Measurements from ENCODE around the gene ELP2.
A peak's percentile ranks its signal among the peaks of the same experiment; 100 is the strongest.

Gene ELP2

GRCh38 chr18:36186461-36187192 is 56.9 kb downstream of the ELP2 start:
- Histone ChIP-seq H3K36me3 (ENCODE audit: insufficient read depth) (no peaks in the 10 kb centered on the region), H3K79me2 (ENCODE audit: insufficient read depth, low read depth) (no peaks in the 10 kb centered on the region), H3K27ac (no peak overlapping the region), H3K27me3 (ENCODE audit: insufficient read depth, low read depth) (no peaks in the 10 kb centered on the region; the same call in 1 of the 2 replicates), H3K4me3 (IDR thresholded peaks at IDR 0.05; ENCODE audit: insufficient read depth, low read depth, low read length) (no peak overlapping the region), H4K20me1 (ENCODE audit: insufficient read depth) (no peaks in the 10 kb centered on the region), H3K9ac (peak overlapping the region; percentile 44; the same call in 1 of the 2 replicates), H2AFZ (ENCODE audit: low read depth) (peak overlapping the region; percentile 89), H3K4me1 (ENCODE audit: low read depth, poor library complexity, severe bottlenecking) (peaks cover 3% of the 10 kb centered on the region), H3K4me2 (peak overlapping the region; percentile 75)
- TF ChIP-seq CTCF (conservative IDR thresholded peaks at IDR 0.05; ENCODE audit: low read depth, low read length) = no peak

GRCh38 chr18:36187193-36187825 is 57.6 kb downstream of the ELP2 start, which contains the start of gene MOCOS:
MOCOS (plus strand) TSS chr18:36187497; CDS start chr18:36187540, 43 bp downstream.
- no peak for TF ChIP-seq CTCF (conservative IDR thresholded peaks at IDR 0.05; ENCODE audit: low read depth, low read length)
- Histone ChIP-seq H3K79me2 (ENCODE audit: insufficient read depth, low read depth) (no peaks in the 10 kb centered on the region), H3K4me3 (IDR thresholded peaks at IDR 0.05; ENCODE audit: insufficient read depth, low read depth, low read length) (no peak within 1 kb of the TSS), H2AFZ (ENCODE audit: low read depth) (peak within 1 kb of the TSS; percentile 89), H3K27me3 (ENCODE audit: insufficient read depth, low read depth) (no peaks in the 10 kb centered on the region; the same call in 1 of the 2 replicates), H3K36me3 (ENCODE audit: insufficient read depth) (no peaks in the 10 kb centered on the region), H3K27ac (no peak within 1 kb of the TSS), H3K4me1 (ENCODE audit: low read depth, poor library complexity, severe bottlenecking) (peaks cover 3% of the 10 kb centered on the region), H3K4me2 (peak within 1 kb of the TSS; percentile 75), H3K9ac (peak within 1 kb of the TSS; percentile 44; the same call in 1 of the 2 replicates), H4K20me1 (ENCODE audit: insufficient read depth) (no peaks in the 10 kb centered on the region)

GRCh38 chr18:36187826-36188721 is 58.4 kb downstream of the ELP2 start:
- Histone ChIP-seq H3K79me2 (ENCODE audit: insufficient read depth, low read depth) (no peaks in the 10 kb centered on the region), H3K27me3 (ENCODE audit: insufficient read depth, low read depth) (no peaks in the 10 kb centered on the region; the same call in 1 of the 2 replicates), H4K20me1 (ENCODE audit: insufficient read depth) (no peaks in the 10 kb centered on the region), H2AFZ (ENCODE audit: low read depth) (peak overlapping the region; percentile 89), H3K27ac (no peak overlapping the region), H3K4me3 (IDR thresholded peaks at IDR 0.05; ENCODE audit: insufficient read depth, low read depth, low read length) (no peak overlapping the region), H3K36me3 (ENCODE audit: insufficient read depth) (no peaks in the 10 kb centered on the region), H3K9ac (peak overlapping the region; percentile 44; the same call in 1 of the 2 replicates), H3K4me2 (peak overlapping the region; percentile 75), H3K4me1 (ENCODE audit: low read depth, poor library complexity, severe bottlenecking) (peaks cover 3% of the 10 kb centered on the region)
- no peak for TF ChIP-seq CTCF (conservative IDR thresholded peaks at IDR 0.05; ENCODE audit: low read depth, low read length)

- no peak for TF ChIP-seq CTCF (conservative IDR thresholded peaks at IDR 0.05; ENCODE audit: low read depth, low read length)
- Histone ChIP-seq H4K20me1 (ENCODE audit: insufficient read depth) (no peaks in the 10 kb centered on the region), H3K4me2 (no peak overlapping the region), H3K27ac (no peak overlapping the region), H3K27me3 (ENCODE audit: insufficient read depth, low read depth) (no peaks in the 10 kb centered on the region; the same call in 1 of the 2 replicates), H3K4me1 (ENCODE audit: low read depth, poor library complexity, severe bottlenecking) (peaks cover 3% of the 10 kb centered on the region), H3K79me2 (ENCODE audit: insufficient read depth, low read depth) (no peaks in the 10 kb centered on the region), H2AFZ (ENCODE audit: low read depth) (no peak overlapping the region), H3K36me3 (ENCODE audit: insufficient read depth) (no peaks in the 10 kb centered on the region), H3K4me3 (IDR thresholded peaks at IDR 0.05; ENCODE audit: insufficient read depth, low read depth, low read length) (no peak overlapping the region), H3K9ac (no peak overlapping the region)
Measured at GRCh38 chr18:36188916-36189315, 59.2 kb downstream of the ELP2 start.

Data from KMS-11 (cell line).